A673 (cell line): ENCODE data around the gene FCN1.

Experiments
- CTCF ChIP-seq: fragments of 300-800, 200-600 bp; sonication (generic); conservative IDR thresholded peaks from 2 replicates; pipeline ENCODE4 v1.5.1; 2017; ENCODE audit warnings: low read depth, mild to moderate bottlenecking, antibody characterized with exemption, low read length, moderate library complexity, mixed read lengths
- EZH2 ChIP-seq: fragments of 200-600 bp; sonication (generic); IDR thresholded peaks from 2 replicates; pipeline ENCODE4 v1.6.1; 2017; ENCODE audit warnings: borderline replicate concordance, low read depth, mild to moderate bottlenecking, mixed read lengths, antibody characterized with exemption, low read length; ENCODE audit not compliant: poor library complexity, severe bottlenecking

GRCh38 chr9:134947265-134947955, 29.7 kb upstream of the FCN1 start:
- TF ChIP-seq CTCF (no peak), EZH2 (no peak)
